GM18870 (cell line): ENCODE data around the gene TMEM38A.
"Not testable (repeated sequence)": the region's sequence is repeated elsewhere in the genome, so short reads cannot be mapped to it uniquely, and the experiment has no call there.

Experiments
- ATAC-seq: cut with Tn5 transposase; IDR thresholded peaks from one replicate; pipeline ENCODE4 v1.9.1; 2021; ENCODE audit warnings: moderate library complexity; ENCODE audit not compliant: unreplicated experiment

The TMEM38A gene

GRCh38 chr19:16673839-16674238 lies 12.9 kb downstream of the TMEM38A start:
- not testable (repeated sequence) for ATAC-seq

GRCh38 chr19:16676101-16676798 lies 15.3 kb downstream of the TMEM38A start:
- no peak for ATAC-seq

- no peak for ATAC-seq
Measured at GRCh38 chr19:16677055-16677454, 16.1 kb downstream of the TMEM38A start.

- ATAC-seq, result no peak
Measured at GRCh38 chr19:16678498-16678897, 17.6 kb downstream of the TMEM38A start.

- ATAC-seq, result no peak
Measured at GRCh38 chr19:16679811-16680210, 18.9 kb downstream of the TMEM38A start.

GRCh38 chr19:16682539-16682938 lies 21.6 kb downstream of the TMEM38A start:
- no peak for ATAC-seq

GRCh38 chr19:16684216-16684615 lies 23.3 kb downstream of the TMEM38A start:
- ATAC-seq, result no peak

GRCh38 chr19:16688084-16688483 lies 27.1 kb downstream of the TMEM38A start:
- no peak for ATAC-seq

- no peak for ATAC-seq
Measured at GRCh38 chr19:16698914-16699313, 38.0 kb downstream of the TMEM38A start.

- no peak for ATAC-seq
Measured at GRCh38 chr19:16702123-16702522, 41.2 kb downstream of the TMEM38A start.

- no peak for ATAC-seq
Measured at GRCh38 chr19:16703677-16704076, 42.7 kb downstream of the TMEM38A start.

- not testable (repeated sequence) for ATAC-seq
Measured at GRCh38 chr19:16710870-16711269, 49.9 kb downstream of the TMEM38A start.

GRCh38 chr19:16712295-16712694 lies 51.4 kb downstream of the TMEM38A start:
- not testable (repeated sequence) for ATAC-seq

- no peak for ATAC-seq
Measured at GRCh38 chr19:16714702-16715287, 53.9 kb downstream of the TMEM38A start.

GRCh38 chr19:16715611-16716010 lies 54.7 kb downstream of the TMEM38A start:
- ATAC-seq, result no peak

- ATAC-seq, result no peak
Measured at GRCh38 chr19:16721051-16721450, 60.1 kb downstream of the TMEM38A start.

GRCh38 chr19:16722591-16722990 lies 61.7 kb downstream of the TMEM38A start:
- no peak for ATAC-seq

- ATAC-seq, result no peak
Measured at GRCh38 chr19:16726916-16727315, 66.0 kb downstream of the TMEM38A start.

GRCh38 chr19:16735650-16736266 lies 74.8 kb downstream of the TMEM38A start:
- not testable (repeated sequence) for ATAC-seq

- no peak for ATAC-seq
Measured at GRCh38 chr19:16736709-16737108, 75.8 kb downstream of the TMEM38A start.

GRCh38 chr19:16737911-16738310 lies 77.0 kb downstream of the TMEM38A start:
- no peak for ATAC-seq

GRCh38 chr19:16739546-16739945 lies 78.6 kb downstream of the TMEM38A start:
- ATAC-seq, result no peak
